PC-3 (cell line): ENCODE measurements around the gene RNF138. TPM values are rescaled to one million over a fixed set of nuclear protein-coding genes. Genes with fewer than 3 reads are reported as not detected.

Experiments used
- ATAC-seq: fragments of 200-7000 bp; cut with Tn5 transposase; 2 replicates; pipeline ENCODE4 v1.9.1; 2020; ENCODE audit warnings: mild to moderate bottlenecking, moderate library complexity
- BruUV-seq: library from RNA; stranded (reverse); fragments of 400-500 nt; replicated peaks from 2 replicates; lab custom pipeline; 2021; lab: Mats Ljungman, UMichigan
- CTCF ChIA-PET: fragments of 300-600 bp; sonication (Branson Sonifier 250); formaldehyde crosslinking; loops from one replicate; lab custom pipeline; 2022; ENCODE audit warnings: antibody characterized with exemption; lab: Charles Lee
- POLR2A ChIA-PET: fragments of 300-600 bp; sonication (Branson Sonifier 250); formaldehyde crosslinking; loops from one replicate; lab custom pipeline; 2022; ENCODE audit warnings: antibody characterized with exemption; ENCODE audit not compliant: unreplicated experiment; lab: Charles Lee
- DNase-seq: peaks from one replicate; pipeline ENCODE4 v3.0.0-alpha.2; 2015
- H2AFZ ChIP-seq: fragments of 300-600 bp; sonication (generic); 2 replicates; pipeline ENCODE4 v1.6.0; 2016; ENCODE audit warnings: antibody characterized with exemption, low read length
- H3F3A ChIP-seq: fragments of 300-600 bp; sonication (generic); one replicate; pipeline ENCODE4 v1.6.0; 2017; ENCODE audit warnings: antibody characterized with exemption, low read length, control low read depth, mild to moderate bottlenecking; ENCODE audit not compliant: unreplicated experiment
- H3K27ac ChIP-seq: fragments of 300-600 bp; sonication (generic); 2 replicates; pipeline ENCODE4 v1.5.1; 2016; ENCODE audit warnings: mild to moderate bottlenecking, low read length
- H3K27me3 ChIP-seq: fragments of 300-600 bp; sonication (generic); 2 replicates; pipeline ENCODE4 v1.6.1; 2016; ENCODE audit warnings: low read length, mixed read lengths
- H3K36me3 ChIP-seq: fragments of 300-600 bp; sonication (generic); 2 replicates; pipeline ENCODE4 v1.6.1; 2016; ENCODE audit warnings: low read depth, mixed run types, low read length, mixed read lengths
- H3K4me1 ChIP-seq: fragments of 300-600 bp; sonication (generic); 2 replicates; pipeline ENCODE4 v1.5.1; 2016; ENCODE audit warnings: low read length; ENCODE audit not compliant: insufficient read depth
- H3K4me2 ChIP-seq: fragments of 300-600 bp; sonication (generic); 2 replicates; pipeline ENCODE4 v1.6.0; 2016; ENCODE audit warnings: low read length
- H3K4me3 ChIP-seq: fragments of 300-600 bp; sonication (generic); 2 replicates; pipeline ENCODE4 v1.5.1; 2016; ENCODE audit warnings: mild to moderate bottlenecking, low read length, mixed read lengths
- H3K79me2 ChIP-seq: fragments of 300-600 bp; sonication (generic); 2 replicates; pipeline ENCODE4 v1.6.1; 2017; ENCODE audit warnings: low read length, mixed read lengths
- H3K9ac ChIP-seq: fragments of 300-600 bp; sonication (generic); 2 replicates; pipeline ENCODE4 v1.6.0; 2016; ENCODE audit warnings: mild to moderate bottlenecking, low read length
- H3K9me2 ChIP-seq: fragments of 300-600 bp; sonication (generic); replicated peaks from 2 replicates; pipeline ENCODE4 v1.6.1; 2016; ENCODE audit warnings: mixed run types, low read length, mixed read lengths
- H3K9me3 ChIP-seq: fragments of 300-600 bp; sonication (generic); 2 replicates; pipeline ENCODE4 v1.6.1; 2016; ENCODE audit warnings: low read length, mixed read lengths
- H4K20me1 ChIP-seq: fragments of 300-600 bp; sonication (generic); 2 replicates; pipeline ENCODE4 v1.6.1; 2016; ENCODE audit warnings: low read length, mixed read lengths
- EZH2 ChIP-seq: fragments of 300-600 bp; sonication (generic); IDR thresholded peaks from one replicate; pipeline ENCODE4 v1.6.1; 2017; ENCODE audit warnings: antibody characterized with exemption, mild to moderate bottlenecking, low read length; ENCODE audit not compliant: unreplicated experiment
- EZH2phosphoT487 ChIP-seq: fragments of 300-600 bp; sonication (generic); IDR thresholded peaks from 2 replicates; pipeline ENCODE4 v1.6.1; 2018; ENCODE audit warnings: mild to moderate bottlenecking, antibody characterized with exemption, low read length, borderline replicate concordance
- intact Hi-C: fragments of 100-400 bp; cut with micrococcal nuclease; formaldehyde crosslinking; loops from 2 replicates; pipeline ENCODE4 v1.9.0; 2023
- total RNA-seq: library from RNA; depleted of rRNA; stranded (reverse); fragments of >200 nt; gene quantifications from 2 replicates; pipeline ENCODE4 v1.2.3, GENCODE V29; 2014
- TF ChIP-seq, protein P1 (sequence below): fragments of 300-600 bp; sonication (generic); conservative IDR thresholded peaks from 2 replicates; pipeline ENCODE4 v1.5.1; 2017; ENCODE audit warnings: antibody characterized with exemption, low read depth, mild to moderate bottlenecking, low read length

RNF138 gene
- total RNA-seq, 1 experiment from 2014 or later: 15.3 TPM

GRCh38 chr18:32148185-32148870 is 56.7 kb downstream of the RNF138 start:
- no peaks in the 10 kb centered on the region for H3K9me2 ChIP-seq
- no peak overlapping the region for H3K9ac ChIP-seq
- H3K9me3 ChIP-seq: no peaks in the 10 kb centered on the region
- H3K27me3 ChIP-seq: no peaks in the 10 kb centered on the region
- intact Hi-C loops: no loop called here
- H3K4me3 ChIP-seq: no peak overlapping the region
- ATAC-seq: no peak
- ChIA-PET CTCF (no interaction called here), POLR2A (no interaction called here)
- no peak overlapping the region for H3K27ac ChIP-seq
- H4K20me1 ChIP-seq: no peaks in the 10 kb centered on the region
- TF ChIP-seq, protein P1, sequence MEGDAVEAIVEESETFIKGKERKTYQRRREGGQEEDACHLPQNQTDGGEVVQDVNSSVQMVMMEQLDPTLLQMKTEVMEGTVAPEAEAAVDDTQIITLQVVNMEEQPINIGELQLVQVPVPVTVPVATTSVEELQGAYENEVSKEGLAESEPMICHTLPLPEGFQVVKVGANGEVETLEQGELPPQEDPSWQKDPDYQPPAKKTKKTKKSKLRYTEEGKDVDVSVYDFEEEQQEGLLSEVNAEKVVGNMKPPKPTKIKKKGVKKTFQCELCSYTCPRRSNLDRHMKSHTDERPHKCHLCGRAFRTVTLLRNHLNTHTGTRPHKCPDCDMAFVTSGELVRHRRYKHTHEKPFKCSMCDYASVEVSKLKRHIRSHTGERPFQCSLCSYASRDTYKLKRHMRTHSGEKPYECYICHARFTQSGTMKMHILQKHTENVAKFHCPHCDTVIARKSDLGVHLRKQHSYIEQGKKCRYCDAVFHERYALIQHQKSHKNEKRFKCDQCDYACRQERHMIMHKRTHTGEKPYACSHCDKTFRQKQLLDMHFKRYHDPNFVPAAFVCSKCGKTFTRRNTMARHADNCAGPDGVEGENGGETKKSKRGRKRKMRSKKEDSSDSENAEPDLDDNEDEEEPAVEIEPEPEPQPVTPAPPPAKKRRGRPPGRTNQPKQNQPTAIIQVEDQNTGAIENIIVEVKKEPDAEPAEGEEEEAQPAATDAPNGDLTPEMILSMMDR: no peak
- TF ChIP-seq EZH2phosphoT487 (no peak), EZH2 (no peak)
- no peaks in the 10 kb centered on the region for H3K4me1 ChIP-seq
- no peak overlapping the region for H3K4me2 ChIP-seq
- BruUV-seq: no TSS peak
- no peaks in the 10 kb centered on the region for H3K36me3 ChIP-seq
- no peaks in the 10 kb centered on the region for H3K79me2 ChIP-seq
- H2AFZ ChIP-seq: no peak overlapping the region
- H3F3A ChIP-seq: no peaks in the 10 kb centered on the region
- no peak for DNase-seq

DNA sequence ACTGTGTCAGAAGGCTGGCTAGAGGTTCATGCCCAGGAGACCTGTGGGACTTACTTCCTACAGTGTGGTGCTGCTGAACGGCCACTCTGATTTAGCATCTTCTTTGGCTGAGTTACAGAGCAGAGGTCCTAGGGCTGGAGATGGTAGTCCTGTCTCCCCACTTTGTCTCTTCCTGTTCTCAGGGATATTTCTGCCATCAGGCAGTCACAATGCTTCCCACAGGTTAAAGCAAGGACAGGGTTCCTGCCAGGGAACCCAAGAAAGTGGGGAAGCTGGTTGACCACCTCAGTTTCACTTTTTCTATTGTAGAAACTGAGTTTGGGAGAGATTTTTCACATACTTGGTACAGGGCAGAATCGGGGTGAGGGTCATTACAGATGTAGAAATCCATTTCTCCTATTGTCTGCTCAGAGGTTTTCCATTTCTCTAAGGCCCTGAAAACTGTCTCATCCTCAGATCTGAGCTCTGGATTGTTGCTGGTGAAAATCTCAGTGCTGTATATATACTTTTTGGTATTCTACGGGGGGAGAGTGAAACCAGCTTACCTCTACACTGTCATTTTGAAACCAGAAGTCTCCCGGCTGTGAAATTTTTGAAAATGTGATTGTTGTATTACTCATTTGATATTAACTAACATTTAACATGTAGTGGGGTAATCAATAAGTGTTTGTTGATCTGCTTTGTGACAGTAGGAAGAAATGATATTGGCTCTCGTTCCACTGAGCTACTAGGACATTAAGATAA is 61.2 kb downstream of the RNF138 start:
- Histone ChIP-seq H4K20me1 (no peaks in the 10 kb centered on the region), H2AFZ (no peak overlapping the region), H3K9me3 (no peaks in the 10 kb centered on the region), H3K79me2 (no peaks in the 10 kb centered on the region), H3K4me3 (no peak overlapping the region), H3K27ac (no peak overlapping the region), H3F3A (no peaks in the 10 kb centered on the region), H3K9ac (no peak overlapping the region), H3K27me3 (no peaks in the 10 kb centered on the region), H3K36me3 (no peaks in the 10 kb centered on the region), H3K4me2 (no peak overlapping the region), H3K4me1 (no peaks in the 10 kb centered on the region), H3K9me2 (no peaks in the 10 kb centered on the region)
- intact Hi-C loops: no loop called here
- no TSS peak for BruUV-seq
- CTCF ChIA-PET: no interaction called here
- POLR2A ChIA-PET: no interaction called here
- no peak for ATAC-seq
- TF ChIP-seq, protein P1: no peak
- TF ChIP-seq EZH2phosphoT487: no peak
- TF ChIP-seq EZH2: no peak
- no peak for DNase-seq

DNA sequence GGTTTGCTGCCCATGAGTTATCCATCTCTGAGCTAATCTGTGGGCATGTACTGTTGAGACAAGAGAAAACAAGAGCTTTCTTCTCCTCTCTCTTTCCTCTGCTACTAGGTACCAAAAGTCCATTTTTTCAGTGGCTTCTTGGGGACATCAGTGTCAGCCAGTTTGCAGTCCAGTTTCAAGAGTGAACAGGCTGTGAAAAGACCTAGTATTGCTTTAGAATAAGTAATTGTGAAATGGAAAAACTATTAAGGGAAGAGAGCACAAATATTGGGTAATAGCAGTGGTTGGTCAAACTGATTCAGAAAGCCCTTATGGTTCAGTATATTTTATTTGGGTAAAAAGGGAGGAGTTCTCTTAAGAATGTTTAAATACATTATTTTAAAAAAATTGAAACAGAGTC is 65.2 kb downstream of the RNF138 start:
- ChIA-PET CTCF (no interaction called here), POLR2A (no interaction called here)
- Histone ChIP-seq H3K9me3 (no peaks in the 10 kb centered on the region), H3K4me2 (no peak overlapping the region), H3K27ac (no peak overlapping the region), H3F3A (no peaks in the 10 kb centered on the region), H3K4me3 (no peak overlapping the region), H3K4me1 (no peaks in the 10 kb centered on the region), H3K27me3 (no peaks in the 10 kb centered on the region), H3K36me3 (no peaks in the 10 kb centered on the region), H3K79me2 (no peaks in the 10 kb centered on the region), H3K9me2 (no peaks in the 10 kb centered on the region), H4K20me1 (no peaks in the 10 kb centered on the region), H3K9ac (no peak overlapping the region), H2AFZ (no peak overlapping the region)
- no TSS peak for BruUV-seq
- ATAC-seq: no peak
- TF ChIP-seq EZH2: no peak
- TF ChIP-seq EZH2phosphoT487: no peak
- TF ChIP-seq, protein P1: no peak
- intact Hi-C loops: no loop called here
- no peak for DNase-seq
